ENCODE measurements around the gene NEK10.

The NEK10 gene

DNA sequence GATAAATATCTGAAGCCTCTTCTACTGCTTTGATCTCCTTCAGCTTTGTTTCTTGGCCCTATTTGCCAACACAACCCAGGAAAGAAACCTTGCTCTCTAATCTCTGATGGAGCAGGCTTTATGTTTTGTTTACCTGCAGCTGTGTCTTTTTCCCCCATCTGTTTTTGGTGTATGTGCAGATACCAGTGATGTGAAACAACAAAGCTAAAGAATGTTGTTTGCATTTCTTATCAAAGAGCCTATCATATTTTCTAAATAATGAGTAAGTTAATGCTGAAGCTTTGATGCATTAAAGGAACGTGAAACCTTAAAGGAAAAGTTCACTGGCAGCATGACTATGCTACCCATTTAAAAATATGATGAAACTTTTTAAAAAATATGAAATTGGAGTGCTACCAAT lies 238.4 kb downstream of the NEK10 start:
- Histone ChIP-seq H3K79me2 (ENCODE audit: low read length) (no peaks in the 10 kb centered on the region), H3K4me1 (ENCODE audit: low read length) (no peaks in the 10 kb centered on the region), H3F3A (ENCODE audit: insufficient read depth, low read length) (no peaks in the 10 kb centered on the region), H3K4me2 (ENCODE audit: low read depth, low read length) (no peak overlapping the region), H2AFZ (ENCODE audit: low read length) (no peak overlapping the region), H4K20me1 (ENCODE audit: insufficient read depth, low read length) (no peaks in the 10 kb centered on the region), H3K27ac (ENCODE audit: low read length) (no peak overlapping the region), H3K27me3 (replicated peaks; ENCODE audit: insufficient read depth, low read length) (no peaks in the 10 kb centered on the region), H3K9me3 (replicated peaks; ENCODE audit: insufficient read depth, low read length) (no peaks in the 10 kb centered on the region), H3K9me2 (replicated peaks; ENCODE audit: insufficient read depth, low read length) (no peaks in the 10 kb centered on the region), H3K4me3 (ENCODE audit: low read length) (no peak overlapping the region), H3K9ac (ENCODE audit: low read length) (no peak overlapping the region), H3K36me3 (replicated peaks; ENCODE audit: insufficient read depth, low read length) (no peaks in the 10 kb centered on the region)
- TF ChIP-seq EZH2phosphoT487 (IDR thresholded peaks at IDR 0.05; ENCODE audit: low read length) (no peak), EZH2 (optimal IDR thresholded peaks at IDR 0.05; ENCODE audit: low read depth, low read length) (no peak), CTCF (IDR thresholded peaks at IDR 0.05; ENCODE audit: low read length) (no peak)
- DNase-seq, result no peak

DNA sequence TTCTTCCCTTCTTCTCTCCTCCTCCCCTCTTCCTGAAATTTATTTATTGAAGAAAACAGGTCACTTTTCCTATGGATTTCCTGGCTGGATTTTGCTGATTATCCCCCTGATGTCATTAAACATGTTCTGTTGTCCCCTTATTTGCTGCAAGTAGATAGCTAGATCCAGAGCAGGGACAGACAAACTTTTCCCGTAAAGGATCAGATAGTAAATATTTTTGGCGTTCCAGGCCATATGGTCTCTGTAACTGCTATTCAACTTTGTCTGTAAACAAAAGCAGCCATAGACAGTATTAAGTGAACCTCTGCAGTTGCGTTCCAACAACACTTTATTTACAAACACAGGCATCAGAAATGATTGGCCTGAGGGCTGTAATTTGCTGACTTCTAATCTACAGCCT lies 241.3 kb downstream of the NEK10 start:
- Histone ChIP-seq H3K27ac (ENCODE audit: low read length) (no peak overlapping the region), H3K4me2 (ENCODE audit: low read depth, low read length) (no peak overlapping the region), H3F3A (ENCODE audit: insufficient read depth, low read length) (no peaks in the 10 kb centered on the region), H3K36me3 (replicated peaks; ENCODE audit: insufficient read depth, low read length) (no peaks in the 10 kb centered on the region), H3K27me3 (replicated peaks; ENCODE audit: insufficient read depth, low read length) (no peaks in the 10 kb centered on the region), H3K9me3 (replicated peaks; ENCODE audit: insufficient read depth, low read length) (no peaks in the 10 kb centered on the region), H3K4me1 (ENCODE audit: low read length) (no peaks in the 10 kb centered on the region), H3K9me2 (replicated peaks; ENCODE audit: insufficient read depth, low read length) (no peaks in the 10 kb centered on the region), H4K20me1 (ENCODE audit: insufficient read depth, low read length) (no peaks in the 10 kb centered on the region), H3K79me2 (ENCODE audit: low read length) (no peaks in the 10 kb centered on the region), H3K9ac (ENCODE audit: low read length) (no peak overlapping the region), H2AFZ (ENCODE audit: low read length) (no peak overlapping the region), H3K4me3 (ENCODE audit: low read length) (no peak overlapping the region)
- no peak for DNase-seq
- TF ChIP-seq EZH2 (optimal IDR thresholded peaks at IDR 0.05; ENCODE audit: low read depth, low read length), result no peak
- no peak for TF ChIP-seq EZH2phosphoT487 (IDR thresholded peaks at IDR 0.05; ENCODE audit: low read length)
- no peak for TF ChIP-seq CTCF (IDR thresholded peaks at IDR 0.05; ENCODE audit: low read length)

DNA sequence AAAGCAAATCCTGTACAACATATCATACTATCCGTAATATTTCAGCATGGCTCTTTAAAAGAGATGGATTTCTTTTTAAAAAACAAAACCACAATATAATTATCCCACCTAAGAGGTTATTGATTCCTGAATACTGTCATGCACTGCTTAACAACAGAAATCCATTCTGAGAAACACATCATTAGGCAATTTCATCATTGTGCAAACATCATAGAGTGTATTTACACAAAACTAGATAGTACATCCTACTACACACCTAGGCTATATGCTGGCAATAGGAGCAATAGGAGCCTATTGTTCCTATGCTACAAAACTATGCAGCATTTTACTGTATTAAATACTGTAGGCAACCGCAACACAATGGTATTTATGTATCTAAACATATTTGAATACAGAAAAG lies 242.0 kb downstream of the NEK10 start:
- Histone ChIP-seq H3K79me2 (ENCODE audit: low read length) (no peaks in the 10 kb centered on the region), H3K4me1 (ENCODE audit: low read length) (no peaks in the 10 kb centered on the region), H2AFZ (ENCODE audit: low read length) (no peak overlapping the region), H4K20me1 (ENCODE audit: insufficient read depth, low read length) (no peaks in the 10 kb centered on the region), H3K36me3 (replicated peaks; ENCODE audit: insufficient read depth, low read length) (no peaks in the 10 kb centered on the region), H3K9ac (ENCODE audit: low read length) (no peak overlapping the region), H3K4me3 (ENCODE audit: low read length) (no peak overlapping the region), H3K27ac (ENCODE audit: low read length) (no peak overlapping the region), H3K4me2 (ENCODE audit: low read depth, low read length) (no peak overlapping the region), H3K9me3 (replicated peaks; ENCODE audit: insufficient read depth, low read length) (no peaks in the 10 kb centered on the region), H3K9me2 (replicated peaks; ENCODE audit: insufficient read depth, low read length) (no peaks in the 10 kb centered on the region), H3K27me3 (replicated peaks; ENCODE audit: insufficient read depth, low read length) (no peaks in the 10 kb centered on the region), H3F3A (ENCODE audit: insufficient read depth, low read length) (no peaks in the 10 kb centered on the region)
- TF ChIP-seq EZH2phosphoT487 (IDR thresholded peaks at IDR 0.05; ENCODE audit: low read length), result no peak
- no peak for TF ChIP-seq EZH2 (optimal IDR thresholded peaks at IDR 0.05; ENCODE audit: low read depth, low read length)
- no peak for TF ChIP-seq CTCF (IDR thresholded peaks at IDR 0.05; ENCODE audit: low read length)
- DNase-seq, result no peak

Data from MM.1S (cell line).